ENCODE data around the gene GAB1.

The GAB1 gene

DNA sequence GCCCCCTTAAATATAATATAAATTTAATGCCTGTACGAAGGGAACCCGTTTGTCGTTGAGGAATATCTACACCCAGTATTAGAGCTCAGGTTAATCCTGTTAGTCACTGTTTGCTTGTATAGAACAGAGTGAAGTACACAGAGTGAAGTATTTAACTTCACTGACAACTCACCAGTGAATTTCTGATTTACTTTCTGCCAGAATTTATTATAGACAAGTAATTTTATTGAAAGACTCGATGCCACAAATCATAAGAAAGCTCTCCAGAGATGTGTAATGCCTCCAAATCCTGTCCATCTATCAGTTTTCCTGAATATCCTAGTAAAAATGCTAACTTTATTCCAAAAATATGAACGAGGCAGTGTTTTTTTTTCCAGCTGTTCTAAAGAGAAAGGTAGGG, 1.6 kb downstream of the GAB1 start:
- no peaks in the 10 kb centered on the region for H3K9me3 ChIP-seq (ENCODE audit: control insufficient read depth, insufficient read depth, low read length)
- H3K9ac ChIP-seq (ENCODE audit: low read depth, low read length) = no peak overlapping the region
- no peaks in the 10 kb centered on the region for H3K27me3 ChIP-seq (ENCODE audit: control insufficient read depth, insufficient read depth, low read length)
- peak overlapping the region; percentile 94 for H3K4me3 ChIP-seq (ENCODE audit: low read depth, low read length)
- H3K36me3 ChIP-seq (ENCODE audit: control insufficient read depth, insufficient read depth, low read length) = no peaks in the 10 kb centered on the region
- no peak overlapping the region for H3K27ac ChIP-seq (ENCODE audit: low read depth, low read length)
- peaks cover 5% of the 10 kb centered on the region for H3K4me1 ChIP-seq (ENCODE audit: control insufficient read depth, insufficient read depth, low read length)

GRCh38 chr4:143339497-143339896, 2.8 kb downstream of the GAB1 start:
- Histone ChIP-seq H3K9ac (ENCODE audit: low read depth, low read length) (no peak overlapping the region), H3K36me3 (ENCODE audit: control insufficient read depth, insufficient read depth, low read length) (no peaks in the 10 kb centered on the region), H3K4me1 (ENCODE audit: control insufficient read depth, insufficient read depth, low read length) (peaks cover 16% of the 10 kb centered on the region), H3K9me3 (ENCODE audit: control insufficient read depth, insufficient read depth, low read length) (no peaks in the 10 kb centered on the region), H3K4me3 (ENCODE audit: low read depth, low read length) (no peak overlapping the region), H3K27ac (ENCODE audit: low read depth, low read length) (no peak overlapping the region), H3K27me3 (ENCODE audit: control insufficient read depth, insufficient read depth, low read length) (no peaks in the 10 kb centered on the region)

DNA sequence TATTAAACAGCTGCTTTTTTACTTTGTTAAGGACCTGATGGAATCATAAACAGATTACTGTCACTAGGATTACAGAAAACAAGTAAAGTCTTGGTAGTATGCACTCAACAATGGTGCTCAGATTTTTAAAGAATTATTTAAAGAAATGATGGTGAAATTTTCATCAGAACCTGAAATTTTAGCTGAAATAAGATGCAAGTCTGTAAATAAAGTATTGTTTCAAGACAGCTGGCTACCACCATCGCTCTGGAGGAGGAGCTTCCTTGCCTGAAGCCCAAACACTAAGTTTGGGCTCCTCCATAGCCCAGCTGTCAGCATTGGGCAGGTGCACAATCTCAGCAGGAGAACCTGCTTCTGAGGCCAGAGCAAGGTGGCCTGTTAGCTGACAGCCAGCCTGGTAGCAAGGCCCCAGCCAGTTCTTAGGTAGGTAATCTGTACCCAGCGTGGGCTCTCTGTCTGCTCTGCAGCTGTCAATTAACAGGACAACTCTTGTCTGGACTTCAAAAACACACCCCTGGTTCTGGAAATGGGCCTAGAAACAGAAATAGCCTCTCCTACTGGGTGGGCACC, 4.6 kb downstream of the GAB1 start:
- no peak overlapping the region for H3K4me3 ChIP-seq (ENCODE audit: low read depth, low read length)
- H3K9me3 ChIP-seq (ENCODE audit: control insufficient read depth, insufficient read depth, low read length) = no peaks in the 10 kb centered on the region
- H3K36me3 ChIP-seq (ENCODE audit: control insufficient read depth, insufficient read depth, low read length) = no peaks in the 10 kb centered on the region
- H3K27ac ChIP-seq (ENCODE audit: low read depth, low read length) = no peak overlapping the region
- H3K9ac ChIP-seq (ENCODE audit: low read depth, low read length) = no peak overlapping the region
- peaks cover 28% of the 10 kb centered on the region for H3K4me1 ChIP-seq (ENCODE audit: control insufficient read depth, insufficient read depth, low read length)
- H3K27me3 ChIP-seq (ENCODE audit: control insufficient read depth, insufficient read depth, low read length) = no peaks in the 10 kb centered on the region

- Histone ChIP-seq H3K9ac (ENCODE audit: low read depth, low read length) (no peak overlapping the region), H3K4me1 (ENCODE audit: control insufficient read depth, insufficient read depth, low read length) (peaks cover 40% of the 10 kb centered on the region), H3K27ac (ENCODE audit: low read depth, low read length) (peak overlapping the region; percentile 31), H3K27me3 (ENCODE audit: control insufficient read depth, insufficient read depth, low read length) (no peaks in the 10 kb centered on the region), H3K36me3 (ENCODE audit: control insufficient read depth, insufficient read depth, low read length) (no peaks in the 10 kb centered on the region), H3K4me3 (ENCODE audit: low read depth, low read length) (no peak overlapping the region; the same call in 1 of the 2 replicates), H3K9me3 (ENCODE audit: control insufficient read depth, insufficient read depth, low read length) (no peaks in the 10 kb centered on the region)
Measured at GRCh38 chr4:143343276-143343831, 6.7 kb downstream of the GAB1 start.

- no peak overlapping the region; the same call in 1 of the 2 replicates for H3K4me3 ChIP-seq (ENCODE audit: low read depth, low read length)
- H3K27ac ChIP-seq (ENCODE audit: low read depth, low read length) = peak overlapping the region; percentile 31
- H3K9me3 ChIP-seq (ENCODE audit: control insufficient read depth, insufficient read depth, low read length) = no peaks in the 10 kb centered on the region
- peaks cover 40% of the 10 kb centered on the region for H3K4me1 ChIP-seq (ENCODE audit: control insufficient read depth, insufficient read depth, low read length)
- no peaks in the 10 kb centered on the region for H3K36me3 ChIP-seq (ENCODE audit: control insufficient read depth, insufficient read depth, low read length)
- H3K9ac ChIP-seq (ENCODE audit: low read depth, low read length) = no peak overlapping the region
- H3K27me3 ChIP-seq (ENCODE audit: control insufficient read depth, insufficient read depth, low read length) = no peaks in the 10 kb centered on the region
Measured at GRCh38 chr4:143344041-143344440, 7.4 kb downstream of the GAB1 start.

DNA sequence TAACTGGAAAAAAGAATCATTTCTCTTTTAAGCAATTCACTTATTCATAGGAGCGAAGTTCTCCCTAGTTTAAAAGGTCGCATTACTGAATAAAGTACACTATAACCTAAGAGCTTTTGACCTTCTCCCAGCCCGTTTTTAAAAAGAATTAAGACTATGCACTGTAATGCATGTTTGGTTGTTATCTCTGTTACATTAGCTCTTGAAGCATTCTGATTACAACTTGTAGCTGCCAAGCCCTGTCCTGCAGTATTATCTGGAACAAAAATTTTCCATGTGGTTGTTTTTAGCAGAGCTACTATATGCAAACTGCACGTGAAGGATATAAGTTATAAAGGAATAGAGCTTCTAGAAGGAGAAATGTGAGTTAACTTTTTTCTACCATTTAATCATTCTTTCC, 8.1 kb downstream of the GAB1 start:
- H3K9ac ChIP-seq (ENCODE audit: low read depth, low read length) = no peak overlapping the region
- no peak overlapping the region for H3K4me3 ChIP-seq (ENCODE audit: low read depth, low read length)
- H3K9me3 ChIP-seq (ENCODE audit: control insufficient read depth, insufficient read depth, low read length) = no peaks in the 10 kb centered on the region

DNA sequence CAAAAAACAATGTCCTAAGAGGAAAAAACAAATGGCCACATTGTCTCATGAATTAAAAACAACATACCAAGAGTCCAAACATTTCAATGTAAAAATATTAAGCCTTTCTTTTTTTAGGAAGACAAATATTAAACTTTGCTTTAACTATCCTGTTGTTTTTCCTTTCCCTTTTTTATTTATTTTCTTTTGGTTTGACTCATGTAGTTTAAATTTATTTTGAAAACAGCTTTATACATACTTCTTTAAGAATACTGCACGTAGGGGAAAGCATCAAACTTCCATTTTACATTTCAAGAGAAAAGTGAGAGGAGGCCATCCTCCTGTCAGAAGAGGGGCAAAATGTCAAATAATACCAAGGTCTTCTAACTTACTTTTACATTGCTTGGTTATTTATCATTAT, 8.7 kb downstream of the GAB1 start:
- H3K9me3 ChIP-seq (ENCODE audit: control insufficient read depth, insufficient read depth, low read length) = no peaks in the 10 kb centered on the region
- no peak overlapping the region for H3K9ac ChIP-seq (ENCODE audit: low read depth, low read length)
- H3K4me1 ChIP-seq (ENCODE audit: control insufficient read depth, insufficient read depth, low read length) = peaks cover 40% of the 10 kb centered on the region
- H3K27ac ChIP-seq (ENCODE audit: low read depth, low read length) = no peak overlapping the region
- no peak overlapping the region for H3K4me3 ChIP-seq (ENCODE audit: low read depth, low read length)
- H3K36me3 ChIP-seq (ENCODE audit: control insufficient read depth, insufficient read depth, low read length) = no peaks in the 10 kb centered on the region
- H3K27me3 ChIP-seq (ENCODE audit: control insufficient read depth, insufficient read depth, low read length) = no peaks in the 10 kb centered on the region

More for the DNA sequence above, 8.1 kb downstream of the GAB1 start:
- Histone ChIP-seq H3K27ac (ENCODE audit: low read depth, low read length) (no peak overlapping the region), H3K36me3 (ENCODE audit: control insufficient read depth, insufficient read depth, low read length) (no peaks in the 10 kb centered on the region), H3K4me1 (ENCODE audit: control insufficient read depth, insufficient read depth, low read length) (peaks cover 40% of the 10 kb centered on the region), H3K27me3 (ENCODE audit: control insufficient read depth, insufficient read depth, low read length) (no peaks in the 10 kb centered on the region)

GRCh38 chr4:143346206-143346605, 9.5 kb downstream of the GAB1 start:
- Histone ChIP-seq H3K4me3 (ENCODE audit: low read depth, low read length) (no peak overlapping the region), H3K27me3 (ENCODE audit: control insufficient read depth, insufficient read depth, low read length) (no peaks in the 10 kb centered on the region), H3K9me3 (ENCODE audit: control insufficient read depth, insufficient read depth, low read length) (no peaks in the 10 kb centered on the region), H3K9ac (ENCODE audit: low read depth, low read length) (0 out of 2 replicates have a peak overlapping the region, but pooled peaks have one; percentile 7), H3K4me1 (ENCODE audit: control insufficient read depth, insufficient read depth, low read length) (peaks cover 40% of the 10 kb centered on the region), H3K36me3 (ENCODE audit: control insufficient read depth, insufficient read depth, low read length) (no peaks in the 10 kb centered on the region), H3K27ac (ENCODE audit: low read depth, low read length) (no peak overlapping the region)

- H3K27me3 ChIP-seq (ENCODE audit: control insufficient read depth, insufficient read depth, low read length) = no peaks in the 10 kb centered on the region
- H3K4me1 ChIP-seq (ENCODE audit: control insufficient read depth, insufficient read depth, low read length) = peaks cover 54% of the 10 kb centered on the region
- no peaks in the 10 kb centered on the region for H3K36me3 ChIP-seq (ENCODE audit: control insufficient read depth, insufficient read depth, low read length)
- H3K4me3 ChIP-seq (ENCODE audit: low read depth, low read length) = no peak overlapping the region
- H3K27ac ChIP-seq (ENCODE audit: low read depth, low read length) = no peak overlapping the region
- H3K9me3 ChIP-seq (ENCODE audit: control insufficient read depth, insufficient read depth, low read length) = no peaks in the 10 kb centered on the region
- no peak overlapping the region for H3K9ac ChIP-seq (ENCODE audit: low read depth, low read length)
Measured at GRCh38 chr4:143347484-143348111, 10.9 kb downstream of the GAB1 start.

GRCh38 chr4:143348233-143349077, 11.8 kb downstream of the GAB1 start:
- H3K4me1 ChIP-seq (ENCODE audit: control insufficient read depth, insufficient read depth, low read length) = peaks cover 53% of the 10 kb centered on the region

More at GRCh38 chr4:143348233-143349077, 11.8 kb downstream of the GAB1 start:
- Histone ChIP-seq H3K36me3 (ENCODE audit: control insufficient read depth, insufficient read depth, low read length) (no peaks in the 10 kb centered on the region), H3K27me3 (ENCODE audit: control insufficient read depth, insufficient read depth, low read length) (no peaks in the 10 kb centered on the region), H3K9ac (ENCODE audit: low read depth, low read length) (no peak overlapping the region), H3K9me3 (ENCODE audit: control insufficient read depth, insufficient read depth, low read length) (no peaks in the 10 kb centered on the region), H3K4me3 (ENCODE audit: low read depth, low read length) (no peak overlapping the region), H3K27ac (ENCODE audit: low read depth, low read length) (no peak overlapping the region)
